Upper lobe of left lung (tissue), 4 donors: Measurements from ENCODE around the gene KLHL24.

Experiments
- EP300 ChIP-seq, 4 donors: sonication (generic); formaldehyde crosslinking; IDR thresholded peaks; one replicate each; pipeline ENCODE4 v1.5.1; 2017; ENCODE audit warnings: antibody characterized with exemption in 4 of 4, control low read depth in 2 of 4
- POLR2A ChIP-seq, 4 donors: fragments of 450-650 bp; IDR thresholded peaks; one replicate each; pipeline ENCODE4 v1.5.1; 2016 to 2017; ENCODE audit warnings: antibody characterized with exemption in 4 of 4, mild to moderate bottlenecking in 2 of 4
- TF ChIP-seq, protein P1 (sequence below), 6 experiments: fragments of 450-650 bp in 4 of 6; fragments of 200-600 bp in 2 of 6; sonication (generic) in 2 of 6; IDR thresholded peaks; one replicate each; pipeline ENCODE4 v1.5.1; 2016 to 2019; ENCODE audit warnings: antibody characterized with exemption in 6 of 6

DNA sequence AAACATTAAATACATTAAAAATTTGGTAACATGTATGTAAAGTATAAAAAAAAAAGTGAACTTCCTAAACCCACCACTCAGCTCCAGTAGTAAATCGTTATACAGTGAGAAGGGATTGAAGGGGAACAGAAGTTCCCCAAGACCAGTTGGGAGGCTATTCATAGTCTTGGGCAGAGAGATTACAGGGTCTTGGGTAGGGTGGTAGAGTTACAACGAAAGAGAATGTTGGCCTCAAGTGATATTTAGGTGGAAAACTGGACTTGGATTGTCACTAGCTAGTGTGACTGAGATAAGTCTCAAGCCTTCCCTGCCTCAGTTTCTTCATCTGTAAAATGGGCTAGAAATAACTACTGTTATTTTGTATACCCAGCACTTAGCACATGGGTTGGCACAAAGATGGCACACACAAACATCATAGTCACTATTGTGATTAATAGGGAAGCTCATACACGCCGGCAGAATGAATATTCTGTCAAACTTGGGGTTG lies 61.7 kb downstream of the KLHL24 start:
- TF ChIP-seq, protein P1, sequence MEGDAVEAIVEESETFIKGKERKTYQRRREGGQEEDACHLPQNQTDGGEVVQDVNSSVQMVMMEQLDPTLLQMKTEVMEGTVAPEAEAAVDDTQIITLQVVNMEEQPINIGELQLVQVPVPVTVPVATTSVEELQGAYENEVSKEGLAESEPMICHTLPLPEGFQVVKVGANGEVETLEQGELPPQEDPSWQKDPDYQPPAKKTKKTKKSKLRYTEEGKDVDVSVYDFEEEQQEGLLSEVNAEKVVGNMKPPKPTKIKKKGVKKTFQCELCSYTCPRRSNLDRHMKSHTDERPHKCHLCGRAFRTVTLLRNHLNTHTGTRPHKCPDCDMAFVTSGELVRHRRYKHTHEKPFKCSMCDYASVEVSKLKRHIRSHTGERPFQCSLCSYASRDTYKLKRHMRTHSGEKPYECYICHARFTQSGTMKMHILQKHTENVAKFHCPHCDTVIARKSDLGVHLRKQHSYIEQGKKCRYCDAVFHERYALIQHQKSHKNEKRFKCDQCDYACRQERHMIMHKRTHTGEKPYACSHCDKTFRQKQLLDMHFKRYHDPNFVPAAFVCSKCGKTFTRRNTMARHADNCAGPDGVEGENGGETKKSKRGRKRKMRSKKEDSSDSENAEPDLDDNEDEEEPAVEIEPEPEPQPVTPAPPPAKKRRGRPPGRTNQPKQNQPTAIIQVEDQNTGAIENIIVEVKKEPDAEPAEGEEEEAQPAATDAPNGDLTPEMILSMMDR (IDR thresholded peaks at IDR 0.05), result peak in 1 of 6 experiments; percentile 12
- TF ChIP-seq EP300 (IDR thresholded peaks at IDR 0.05) (no peak), POLR2A (IDR thresholded peaks at IDR 0.05) (no peak)
